H1 (cell line): ENCODE data around the gene NEURL1.

Experiments used
- CEBPB ChIP-seq: IDR thresholded peaks from 2 replicates; pipeline ENCODE4 v1.6.1; 2012; ENCODE audit warnings: low read depth, low read length
- CHD1 ChIP-seq: IDR thresholded peaks from 2 replicates; pipeline ENCODE4 v1.6.1; 2012; ENCODE audit warnings: low read depth, low read length, improper control_type of control experiment
- CTCF ChIP-seq, 3 experiments: IDR thresholded peaks; 1 replicate in 2 of 3; 2 replicates in 1 of 3; pipeline versions ENCODE4 v1.5.1 to v1.6.1; 2011; ENCODE audit warnings: low read length in 3 of 3, mild to moderate bottlenecking in 3 of 3, inconsistent platforms in 2 of 3, low read depth in 1 of 3, moderate library complexity in 1 of 3; ENCODE audit not compliant: insufficient read depth in 1 of 3; ENCODE audit errors: control extremely low read depth in 1 of 3
- EP300 ChIP-seq, 2 experiments: IDR thresholded peaks; 1 replicate in 1 of 2; 2 replicates in 1 of 2; pipeline ENCODE4 v1.6.1; 2011 to 2012; ENCODE audit warnings: low read depth in 2 of 2, low read length in 2 of 2, mild to moderate bottlenecking in 2 of 2, borderline replicate concordance in 1 of 2, inconsistent platforms in 1 of 2, moderate library complexity in 1 of 2
- GABPA ChIP-seq: IDR thresholded peaks from 2 replicates; pipeline ENCODE4 v1.6.1; 2011; ENCODE audit warnings: mild to moderate bottlenecking, low read length, moderate library complexity, borderline replicate concordance; ENCODE audit not compliant: insufficient read depth
- JUN ChIP-seq: IDR thresholded peaks from 2 replicates; pipeline ENCODE4 v1.6.1; 2011; ENCODE audit warnings: low read depth, mild to moderate bottlenecking, improper control_type of control experiment, low read length
- POLR2A ChIP-seq, 2 experiments: IDR thresholded peaks; 1 replicate in 1 of 2; 2 replicates in 1 of 2; pipeline ENCODE4 v1.6.1; 2011; ENCODE audit warnings: low read depth in 2 of 2, low read length in 2 of 2, mild to moderate bottlenecking in 2 of 2; ENCODE audit errors: control extremely low read depth in 1 of 2
- POLR2AphosphoS5 ChIP-seq: IDR thresholded peaks from 2 replicates; pipeline ENCODE4 v1.6.1; 2011; ENCODE audit warnings: low read depth, low read length
- RAD21 ChIP-seq, 2 experiments: IDR thresholded peaks in 1 of 2; conservative IDR thresholded peaks in 1 of 2; 2 replicates each; pipeline ENCODE4 v1.6.1; 2011; ENCODE audit warnings: low read depth in 2 of 2, low read length in 2 of 2, improper control_type of control experiment in 1 of 2, inconsistent platforms in 1 of 2, mild to moderate bottlenecking in 1 of 2, moderate library complexity in 1 of 2
- TCF12 ChIP-seq: IDR thresholded peaks from 2 replicates; pipeline ENCODE4 v1.6.1; 2011; ENCODE audit warnings: low read depth, mild to moderate bottlenecking, low read length
- TF ChIP-seq, protein P1 (sequence below): IDR thresholded peaks from 2 replicates; pipeline ENCODE4 v1.6.1; 2011; ENCODE audit warnings: low read length, improper control_type of control experiment
- TF ChIP-seq, protein P2 (sequence below): IDR thresholded peaks from 2 replicates; pipeline ENCODE4 v1.6.1; 2012; ENCODE audit warnings: inconsistent platforms

DNA sequence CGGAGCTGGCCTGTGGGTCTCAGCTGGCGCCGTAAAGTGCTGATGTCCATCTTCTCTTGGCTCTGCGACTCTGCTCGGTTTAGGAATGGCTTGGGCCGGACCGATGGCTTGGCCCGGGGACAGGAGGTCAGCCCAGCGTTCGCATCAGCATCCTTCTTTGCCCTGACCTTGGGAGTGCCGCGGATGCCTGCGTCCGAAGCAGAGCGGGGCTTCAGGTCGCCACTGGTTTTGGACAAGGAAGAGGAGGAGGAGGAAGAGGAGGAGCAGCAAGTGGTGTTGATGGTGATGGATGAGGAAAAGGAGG is 109.3 kb downstream of the NEURL1 start:
- TF ChIP-seq TCF12, result no peak
- TF ChIP-seq CTCF (IDR thresholded peaks at IDR 0.05; ENCODE audit: control extremely low read depth in 1 of 3, insufficient read depth in 1 of 3, low read depth in 1 of 3, low read length in 3 of 3), result no peak
- TF ChIP-seq CEBPB, result no peak
- TF ChIP-seq JUN, result no peak
- no peak for TF ChIP-seq RAD21 (IDR thresholded peaks at IDR 0.05 in 1 of 2, conservative IDR thresholded peaks at IDR 0.05 in 1 of 2; ENCODE audit: low read depth in 2 of 2, low read length in 2 of 2)
- no peak for TF ChIP-seq CHD1
- TF ChIP-seq, protein P1, sequence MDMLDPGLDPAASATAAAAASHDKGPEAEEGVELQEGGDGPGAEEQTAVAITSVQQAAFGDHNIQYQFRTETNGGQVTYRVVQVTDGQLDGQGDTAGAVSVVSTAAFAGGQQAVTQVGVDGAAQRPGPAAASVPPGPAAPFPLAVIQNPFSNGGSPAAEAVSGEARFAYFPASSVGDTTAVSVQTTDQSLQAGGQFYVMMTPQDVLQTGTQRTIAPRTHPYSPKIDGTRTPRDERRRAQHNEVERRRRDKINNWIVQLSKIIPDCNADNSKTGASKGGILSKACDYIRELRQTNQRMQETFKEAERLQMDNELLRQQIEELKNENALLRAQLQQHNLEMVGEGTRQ, result no peak
- no peak for TF ChIP-seq EP300 (IDR thresholded peaks at IDR 0.05; ENCODE audit: borderline replicate concordance in 1 of 2, low read depth in 2 of 2, low read length in 2 of 2)
- TF ChIP-seq POLR2AphosphoS5, result no peak
- TF ChIP-seq GABPA, result no peak
- no peak for TF ChIP-seq POLR2A (IDR thresholded peaks at IDR 0.05; ENCODE audit: control extremely low read depth in 1 of 2, low read depth in 2 of 2, low read length in 2 of 2)
- TF ChIP-seq, protein P2, sequence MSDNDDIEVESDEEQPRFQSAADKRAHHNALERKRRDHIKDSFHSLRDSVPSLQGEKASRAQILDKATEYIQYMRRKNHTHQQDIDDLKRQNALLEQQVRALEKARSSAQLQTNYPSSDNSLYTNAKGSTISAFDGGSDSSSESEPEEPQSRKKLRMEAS, result no peak
